IPS DF 6.9 (cell line): ENCODE measurements around the gene IL36RN.

Experiments
- DNase-seq: peaks from one replicate; pipeline ENCODE4 v3.0.0-alpha.2; 2013; ENCODE audit warnings: low read depth, low spot score
- H3K27ac ChIP-seq: one replicate; pipeline ENCODE4 v1.5.1; 2013; ENCODE audit warnings: low read length, control low read depth
- H3K27me3 ChIP-seq: 2 replicates; pipeline ENCODE4 v1.6.1; 2013; ENCODE audit warnings: mild to moderate bottlenecking, low read length; ENCODE audit not compliant: control insufficient read depth, insufficient read depth
- H3K36me3 ChIP-seq: 2 replicates; pipeline ENCODE4 v1.6.1; 2013; ENCODE audit warnings: low read length; ENCODE audit not compliant: control insufficient read depth, insufficient read depth
- H3K4me1 ChIP-seq: 2 replicates; pipeline ENCODE4 v1.6.1; 2013; ENCODE audit warnings: low read length; ENCODE audit not compliant: control insufficient read depth, insufficient read depth
- H3K4me3 ChIP-seq: 2 replicates; pipeline ENCODE4 v1.5.1; 2013; ENCODE audit warnings: mild to moderate bottlenecking, low read length
- H3K9me3 ChIP-seq: 2 replicates; pipeline ENCODE4 v1.6.1; 2013; ENCODE audit warnings: low read length, inconsistent platforms; ENCODE audit not compliant: control insufficient read depth, insufficient read depth
- WGBS: extraction: QIAGEN DNeasy Blood & Tissue Kit; methylation state at CpG from one replicate; pipeline ENCODE4 v1.1.7; 2013; ENCODE audit warnings: mixed read lengths, missing lambda C conversion rate; ENCODE audit not compliant: insufficient read length, insufficient coverage; 5-methylcytosine and 5-hydroxymethylcytosine counted together

The IL36RN gene

GRCh38 chr2:113112871-113113270 lies 53.9 kb downstream of the IL36RN start:
- no peaks in the 10 kb centered on the region for H3K36me3 ChIP-seq
- H3K4me3 ChIP-seq: no peak overlapping the region
- no peak for DNase-seq
- H3K27ac ChIP-seq: no peak overlapping the region
- WGBS: no CpG with 5 or more reads among the region's 6 CpGs
- H3K27me3 ChIP-seq: no peaks in the 10 kb centered on the region
- H3K9me3 ChIP-seq: no peaks in the 10 kb centered on the region
- H3K4me1 ChIP-seq: no peaks in the 10 kb centered on the region

- DNase-seq: no peak
- no peaks in the 10 kb centered on the region for H3K9me3 ChIP-seq
- no peaks in the 10 kb centered on the region for H3K27me3 ChIP-seq
- no peak overlapping the region for H3K4me3 ChIP-seq
- no peaks in the 10 kb centered on the region for H3K36me3 ChIP-seq
- no CpG with 5 or more reads among the region's 3 CpGs for WGBS
- no peaks in the 10 kb centered on the region for H3K4me1 ChIP-seq
- no peak overlapping the region for H3K27ac ChIP-seq
Measured at GRCh38 chr2:113113807-113114206, 54.8 kb downstream of the IL36RN start.
